CD4-positive, alpha-beta T cell (primary cell): Measurements from ENCODE around the gene OR2T34. TPM values are rescaled to one million over a fixed set of nuclear protein-coding genes. Genes with fewer than 3 reads are reported as not detected.

Source experiments
- ATAC-seq: fragments of 200-7000 bp; cut with Tn5 transposase; one replicate; pipeline ENCODE4 v1.10.0; 2022; ENCODE audit warnings: mild to moderate bottlenecking; ENCODE audit not compliant: poor library complexity
- CTCF ChIA-PET: fragments of 350-600 bp; sonication (Branson Sonifier 250); formaldehyde crosslinking; loops from one replicate; lab custom pipeline; 2021; ENCODE audit warnings: antibody characterized with exemption, inconsistent platforms; lab: Charles Lee
- POLR2A ChIA-PET: fragments of 350-600 bp; sonication (Branson Sonifier 250); formaldehyde crosslinking; loops from one replicate; lab custom pipeline; 2021; ENCODE audit warnings: antibody characterized with exemption, inconsistent platforms; lab: Charles Lee
- DNase-seq, 14 experiments: peaks; one replicate each; pipeline ENCODE4 v3.0.0-alpha.2; 2013 to 2020; ENCODE audit warnings: mixed read lengths in 2 of 14
- H3K27ac ChIP-seq, 2 donors: one replicate each; pipeline versions ENCODE4 v1.5.1 to v1.7.0; 2013; ENCODE audit warnings: low read length in 2 of 2, low read depth in 1 of 2, mild to moderate bottlenecking in 1 of 2
- H3K27me3 ChIP-seq, 2 experiments: 1 replicate in 1 of 2; 2 replicates in 1 of 2; pipeline versions ENCODE4 v1.6.1 to v1.7.0; 2013; ENCODE audit warnings: low read length in 2 of 2, control low read depth in 1 of 2, mild to moderate bottlenecking in 1 of 2, moderate library complexity in 1 of 2; ENCODE audit not compliant: insufficient read depth in 2 of 2, control insufficient read depth in 1 of 2
- H3K36me3 ChIP-seq: one replicate; pipeline ENCODE4 v1.6.1; 2013; ENCODE audit warnings: low read length, control low read depth; ENCODE audit not compliant: insufficient read depth
- H3K4me1 ChIP-seq: one replicate; pipeline ENCODE4 v1.6.1; 2013; ENCODE audit warnings: low read length, control low read depth; ENCODE audit not compliant: insufficient read depth
- H3K4me3 ChIP-seq: one replicate; pipeline ENCODE4 v1.5.1; 2013; ENCODE audit warnings: mild to moderate bottlenecking, low read length, moderate library complexity
- H3K9me3 ChIP-seq, 2 experiments: 1 replicate in 1 of 2; 2 replicates in 1 of 2; pipeline versions ENCODE4 v1.6.1 to v1.7.0; 2013; ENCODE audit warnings: low read length in 2 of 2, mild to moderate bottlenecking in 2 of 2, control low read depth in 1 of 2, moderate library complexity in 1 of 2; ENCODE audit not compliant: control insufficient read depth in 1 of 2, insufficient read depth in 1 of 2
- H3K27ac Mint-ChIP-seq: one replicate; pipeline ENCODE4 v1.8.0; 2020; ENCODE audit warnings: mixed read lengths
- H3K27me3 Mint-ChIP-seq: one replicate; pipeline ENCODE4 v1.8.0; 2021; ENCODE audit warnings: mixed read lengths
- H3K36me3 Mint-ChIP-seq: one replicate; pipeline ENCODE4 v1.8.0; 2021; ENCODE audit warnings: low read depth, mixed read lengths
- H3K4me1 Mint-ChIP-seq: one replicate; pipeline ENCODE4 v1.8.0; 2021; ENCODE audit warnings: low read depth, mixed read lengths
- H3K4me3 Mint-ChIP-seq: one replicate; pipeline ENCODE4 v1.8.0; 2020; ENCODE audit warnings: mild to moderate bottlenecking, mixed read lengths
- H3K9me3 Mint-ChIP-seq: one replicate; pipeline ENCODE4 v1.8.0; 2020; ENCODE audit warnings: mixed read lengths
- intact Hi-C, 2 experiments: fragments of 100-400 bp; cut with DNase I in 1 of 2; cut with micrococcal nuclease in 1 of 2; formaldehyde crosslinking; loops; one replicate each; pipeline versions ENCODE4 v1.15.1 to v1.9.0; 2023 to 2025; cut with DNase I, micrococcal nuclease
- total RNA-seq, 174 experiments: library from RNA in 2 of 174; stranded (reverse) in 2 of 174; gene quantifications; one replicate each; pipeline ENCODE4 v1.2.3 and lab custom pipeline; 2021 to 2026
- TF ChIP-seq, protein P1 (sequence below): fragments of 200-600 bp; IDR thresholded peaks from one replicate; pipeline ENCODE4 v1.8.0; 2022; ENCODE audit warnings: antibody characterized with exemption, mild to moderate bottlenecking

The OR2T34 gene
- total RNA-seq, 2 experiments from 2014 or later, result not detected

GRCh38 chr1:248592655-248593054 is 18.1 kb upstream of the OR2T34 start:
- intact Hi-C loops, result loop anchor here in 1 of 2 experiments (10.0 kb wide), 1 partner anchor 68 kb away; no protein-coding TSS in a partner anchor
- TF ChIP-seq, protein P1, sequence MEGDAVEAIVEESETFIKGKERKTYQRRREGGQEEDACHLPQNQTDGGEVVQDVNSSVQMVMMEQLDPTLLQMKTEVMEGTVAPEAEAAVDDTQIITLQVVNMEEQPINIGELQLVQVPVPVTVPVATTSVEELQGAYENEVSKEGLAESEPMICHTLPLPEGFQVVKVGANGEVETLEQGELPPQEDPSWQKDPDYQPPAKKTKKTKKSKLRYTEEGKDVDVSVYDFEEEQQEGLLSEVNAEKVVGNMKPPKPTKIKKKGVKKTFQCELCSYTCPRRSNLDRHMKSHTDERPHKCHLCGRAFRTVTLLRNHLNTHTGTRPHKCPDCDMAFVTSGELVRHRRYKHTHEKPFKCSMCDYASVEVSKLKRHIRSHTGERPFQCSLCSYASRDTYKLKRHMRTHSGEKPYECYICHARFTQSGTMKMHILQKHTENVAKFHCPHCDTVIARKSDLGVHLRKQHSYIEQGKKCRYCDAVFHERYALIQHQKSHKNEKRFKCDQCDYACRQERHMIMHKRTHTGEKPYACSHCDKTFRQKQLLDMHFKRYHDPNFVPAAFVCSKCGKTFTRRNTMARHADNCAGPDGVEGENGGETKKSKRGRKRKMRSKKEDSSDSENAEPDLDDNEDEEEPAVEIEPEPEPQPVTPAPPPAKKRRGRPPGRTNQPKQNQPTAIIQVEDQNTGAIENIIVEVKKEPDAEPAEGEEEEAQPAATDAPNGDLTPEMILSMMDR, result no peak
- no peak overlapping the region for H3K4me3 ChIP-seq
- no peak overlapping the region for H3K27ac ChIP-seq
- H3K4me1 Mint-ChIP-seq, result no peaks in the 10 kb centered on the region
- H3K4me3 Mint-ChIP-seq, result no peak overlapping the region
- H3K9me3 Mint-ChIP-seq, result no peaks in the 10 kb centered on the region
- ChIA-PET POLR2A (no interaction called here), CTCF (no interaction called here)
- no peaks in the 10 kb centered on the region for H3K4me1 ChIP-seq
- no peaks in the 10 kb centered on the region for H3K36me3 Mint-ChIP-seq
- no peak for ATAC-seq
- H3K9me3 ChIP-seq, result peaks cover 0 to 3% of the 10 kb centered on the region in 2 experiments
- H3K27ac Mint-ChIP-seq, result no peak overlapping the region
- no peaks in the 10 kb centered on the region for H3K27me3 Mint-ChIP-seq
- H3K27me3 ChIP-seq, result no peaks in the 10 kb centered on the region
- no peaks in the 10 kb centered on the region for H3K36me3 ChIP-seq
- DNase-seq, result no peak

- intact Hi-C loops, result loop anchor here in 1 of 2 experiments (10.0 kb wide), 1 partner anchor 65 kb away; no protein-coding TSS in a partner anchor
- no peaks in the 10 kb centered on the region for H3K9me3 Mint-ChIP-seq
- H3K4me3 Mint-ChIP-seq, result no peak overlapping the region
- H3K27ac ChIP-seq, result no peak overlapping the region
- no peaks in the 10 kb centered on the region for H3K36me3 ChIP-seq
- no peaks in the 10 kb centered on the region for H3K27me3 ChIP-seq
- TF ChIP-seq, protein P1, result no peak
- no peak for ATAC-seq
- no peak overlapping the region for H3K4me3 ChIP-seq
- POLR2A ChIA-PET, result no interaction called here
- H3K4me1 Mint-ChIP-seq, result no peaks in the 10 kb centered on the region
- H3K27me3 Mint-ChIP-seq, result no peaks in the 10 kb centered on the region
- no peaks in the 10 kb centered on the region for H3K36me3 Mint-ChIP-seq
- DNase-seq, result no peak
- CTCF ChIA-PET, result no interaction called here
- H3K4me1 ChIP-seq, result no peaks in the 10 kb centered on the region
- H3K9me3 ChIP-seq, result peaks cover 0 to 3% of the 10 kb centered on the region in 2 experiments
- H3K27ac Mint-ChIP-seq, result no peak overlapping the region
Observed at GRCh38 chr1:248590055-248590454, 15.5 kb upstream of the OR2T34 start.

DNA sequence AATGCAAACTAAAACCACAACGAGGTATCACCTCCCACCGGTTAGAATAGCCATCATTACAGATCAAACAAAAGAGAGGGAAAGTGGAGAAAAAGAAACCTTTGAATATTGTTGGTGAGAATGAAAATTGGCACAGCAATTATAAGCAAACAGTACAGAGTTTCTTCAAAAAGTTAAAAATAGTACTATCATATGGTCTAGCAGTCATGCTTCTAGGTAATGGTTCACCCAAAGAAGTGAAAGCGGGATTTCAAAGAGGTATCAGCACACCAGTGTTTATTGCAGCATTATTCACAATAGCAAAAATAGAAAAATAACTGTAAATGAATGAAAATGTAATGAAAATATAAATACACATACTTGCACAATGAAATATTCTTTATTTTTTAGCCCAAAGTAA is 14.8 kb upstream of the OR2T34 start:
- no peaks in the 10 kb centered on the region for H3K4me1 Mint-ChIP-seq
- H3K9me3 Mint-ChIP-seq, result no peaks in the 10 kb centered on the region
- DNase-seq (no peak), ATAC-seq (no peak)
- no peaks in the 10 kb centered on the region for H3K36me3 Mint-ChIP-seq
- intact Hi-C loops, result no loop called here
- Histone ChIP-seq H3K36me3 (no peaks in the 10 kb centered on the region), H3K4me1 (no peaks in the 10 kb centered on the region), H3K27ac (no peak overlapping the region), H3K9me3 (peaks cover 0 to 3% of the 10 kb centered on the region in 2 experiments), H3K27me3 (no peaks in the 10 kb centered on the region), H3K4me3 (no peak overlapping the region)
- TF ChIP-seq, protein P1, result no peak
- no peak overlapping the region for H3K27ac Mint-ChIP-seq
- H3K4me3 Mint-ChIP-seq, result no peak overlapping the region
- ChIA-PET CTCF (no interaction called here), POLR2A (no interaction called here)
- H3K27me3 Mint-ChIP-seq, result no peaks in the 10 kb centered on the region
